Progenitor cell of endocrine pancreas (in vitro differentiated cells): Measurements from ENCODE around the gene RGSL1. TPM values are rescaled to one million over a fixed set of nuclear protein-coding genes. Genes with fewer than 3 reads are reported as not detected.
"Not testable (repeated sequence)": the region's sequence is repeated elsewhere in the genome, so short reads cannot be mapped to it uniquely, and the experiment has no call there.

Experiments
- DNase-seq: peaks from one replicate; pipeline ENCODE4 v3.0.0; 2021; ENCODE audit warnings: low spot score; ENCODE audit not compliant: unreplicated experiment
- H3K27ac Mint-ChIP-seq: 2 replicates; pipeline ENCODE4 v1.8.0; 2021; ENCODE audit warnings: mild to moderate bottlenecking, moderate library complexity, mixed read lengths
- H3K27me3 Mint-ChIP-seq: 2 replicates; pipeline ENCODE4 v1.8.0; 2021; ENCODE audit warnings: mixed read lengths
- H3K36me3 Mint-ChIP-seq: 2 replicates; pipeline ENCODE4 v1.8.0; 2022; ENCODE audit warnings: mixed read lengths; ENCODE audit not compliant: insufficient read depth
- H3K4me1 Mint-ChIP-seq: 2 replicates; pipeline ENCODE4 v1.8.0; 2021; ENCODE audit warnings: low read depth, mixed read lengths
- H3K4me3 Mint-ChIP-seq: 2 replicates; pipeline ENCODE4 v1.8.0; 2021; ENCODE audit warnings: low read depth, mild to moderate bottlenecking, moderate library complexity, mixed read lengths
- H3K9me3 Mint-ChIP-seq: 2 replicates; pipeline ENCODE4 v1.8.0; 2021; ENCODE audit warnings: low read depth, mixed read lengths
- total RNA-seq: library from RNA; stranded (reverse); gene quantifications from 2 replicates; pipeline ENCODE4 v1.2.1, GENCODE V29; 2021
- TF ChIP-seq, protein P1 (sequence below): fragments of 200-600 bp; sonication (generic); IDR thresholded peaks from one replicate; pipeline ENCODE4 v1.5.0; 2021; ENCODE audit warnings: antibody characterized with exemption, mild to moderate bottlenecking; ENCODE audit not compliant: unreplicated experiment

The RGSL1 gene
- total RNA-seq, 1 donor from 2014 or later = not detected

DNA sequence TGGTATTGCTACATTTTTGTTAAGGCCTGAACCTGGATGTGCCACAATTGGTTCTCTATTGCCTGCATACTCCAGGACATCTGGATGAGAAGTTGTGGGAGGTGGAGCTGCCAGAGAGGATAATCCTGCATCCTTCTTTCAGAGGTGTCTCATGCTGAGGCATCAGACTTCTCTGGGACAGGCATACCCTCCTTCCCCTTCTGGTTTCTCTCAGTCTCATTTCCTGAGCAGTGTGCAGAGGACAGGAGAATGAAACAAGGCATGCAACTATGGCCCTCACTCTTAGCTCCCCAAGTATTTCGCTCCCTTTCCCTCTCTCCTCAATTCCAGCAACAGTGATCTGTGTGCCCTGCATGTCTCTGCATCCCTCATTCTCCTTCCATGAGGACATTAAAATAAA lies 7.6 kb upstream of the RGSL1 start:
- Mint-ChIP-seq H3K36me3 (peaks cover 2% of the 10 kb centered on the region), H3K4me1 (no peaks in the 10 kb centered on the region), H3K4me3 (no peak overlapping the region), H3K27ac (no peak overlapping the region), H3K9me3 (peaks cover 4% of the 10 kb centered on the region), H3K27me3 (no peaks in the 10 kb centered on the region)
- DNase-seq = no peak
- TF ChIP-seq, protein P1, sequence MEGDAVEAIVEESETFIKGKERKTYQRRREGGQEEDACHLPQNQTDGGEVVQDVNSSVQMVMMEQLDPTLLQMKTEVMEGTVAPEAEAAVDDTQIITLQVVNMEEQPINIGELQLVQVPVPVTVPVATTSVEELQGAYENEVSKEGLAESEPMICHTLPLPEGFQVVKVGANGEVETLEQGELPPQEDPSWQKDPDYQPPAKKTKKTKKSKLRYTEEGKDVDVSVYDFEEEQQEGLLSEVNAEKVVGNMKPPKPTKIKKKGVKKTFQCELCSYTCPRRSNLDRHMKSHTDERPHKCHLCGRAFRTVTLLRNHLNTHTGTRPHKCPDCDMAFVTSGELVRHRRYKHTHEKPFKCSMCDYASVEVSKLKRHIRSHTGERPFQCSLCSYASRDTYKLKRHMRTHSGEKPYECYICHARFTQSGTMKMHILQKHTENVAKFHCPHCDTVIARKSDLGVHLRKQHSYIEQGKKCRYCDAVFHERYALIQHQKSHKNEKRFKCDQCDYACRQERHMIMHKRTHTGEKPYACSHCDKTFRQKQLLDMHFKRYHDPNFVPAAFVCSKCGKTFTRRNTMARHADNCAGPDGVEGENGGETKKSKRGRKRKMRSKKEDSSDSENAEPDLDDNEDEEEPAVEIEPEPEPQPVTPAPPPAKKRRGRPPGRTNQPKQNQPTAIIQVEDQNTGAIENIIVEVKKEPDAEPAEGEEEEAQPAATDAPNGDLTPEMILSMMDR = no peak

DNA sequence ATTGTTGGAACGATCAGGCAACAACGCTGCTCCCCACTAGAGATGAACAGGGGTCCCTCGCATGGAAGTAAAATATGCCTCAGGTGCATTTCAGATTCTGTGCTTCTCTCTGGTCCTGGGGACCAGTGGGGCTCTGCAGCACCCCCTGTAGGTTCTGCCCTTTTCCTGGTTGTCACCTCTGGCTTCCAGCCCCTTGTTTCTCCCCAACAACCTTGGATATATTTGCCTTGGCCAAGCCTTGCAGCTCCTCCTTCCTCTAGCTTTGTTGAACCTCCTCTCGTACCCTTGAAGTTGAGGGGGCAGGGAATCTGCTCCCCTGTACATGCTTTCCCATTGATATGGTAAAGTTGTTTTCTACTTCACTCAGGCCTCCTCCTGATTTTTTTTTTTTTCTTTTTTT lies 5.4 kb upstream of the RGSL1 start:
- no peak for DNase-seq
- Mint-ChIP-seq H3K4me1 (no peaks in the 10 kb centered on the region), H3K27ac (no peak overlapping the region), H3K27me3 (no peaks in the 10 kb centered on the region), H3K9me3 (no peaks in the 10 kb centered on the region), H3K4me3 (no peak overlapping the region), H3K36me3 (no peaks in the 10 kb centered on the region)
- TF ChIP-seq, protein P1 = no peak

- TF ChIP-seq, protein P1 = peak; percentile 68
- Mint-ChIP-seq H3K9me3 (no peaks in the 10 kb centered on the region), H3K4me3 (no peak overlapping the region), H3K4me1 (no peaks in the 10 kb centered on the region), H3K27ac (no peak overlapping the region), H3K27me3 (no peaks in the 10 kb centered on the region), H3K36me3 (no peaks in the 10 kb centered on the region)
- no peak for DNase-seq
Observed at GRCh38 chr1:182446033-182446669, 3.8 kb upstream of the RGSL1 start.

- not testable (repeated sequence) for H3K9me3 Mint-ChIP-seq
Observed at GRCh38 chr1:182447124-182447523, 2.8 kb upstream of the RGSL1 start.

DNA sequence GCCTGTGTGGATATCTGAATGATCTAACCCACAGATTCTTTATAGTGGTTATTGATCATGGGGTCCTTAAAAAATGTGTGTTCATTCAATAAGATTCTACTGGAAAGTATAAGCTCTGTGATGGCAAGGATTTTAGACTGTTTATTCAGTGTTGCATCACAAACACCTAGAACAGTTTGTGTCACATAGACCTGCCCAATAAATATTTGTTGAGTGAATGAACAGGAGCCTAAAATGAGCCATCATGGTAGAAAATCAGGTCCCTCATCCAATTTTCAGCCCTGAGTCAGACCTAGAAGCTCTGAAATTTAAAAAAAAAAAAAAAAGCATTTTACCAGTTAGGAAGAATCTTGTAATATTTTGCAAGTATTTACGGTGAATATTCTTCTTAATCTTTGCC lies 2.3 kb upstream of the RGSL1 start:
- no peak overlapping the region for H3K27ac Mint-ChIP-seq
- H3K4me3 Mint-ChIP-seq = no peak overlapping the region
- H3K9me3 Mint-ChIP-seq = no peaks in the 10 kb centered on the region
- DNase-seq = no peak
- H3K36me3 Mint-ChIP-seq = no peaks in the 10 kb centered on the region
- TF ChIP-seq, protein P1 = no peak
- no peaks in the 10 kb centered on the region for H3K4me1 Mint-ChIP-seq
- H3K27me3 Mint-ChIP-seq = no peaks in the 10 kb centered on the region

More at GRCh38 chr1:182447124-182447523, 2.8 kb upstream of the RGSL1 start:
- H3K36me3 Mint-ChIP-seq, H3K27ac Mint-ChIP-seq, H3K4me1 Mint-ChIP-seq, H3K27me3 Mint-ChIP-seq, H3K4me3 Mint-ChIP-seq, DNase-seq: not testable (repeated sequence)

DNA sequence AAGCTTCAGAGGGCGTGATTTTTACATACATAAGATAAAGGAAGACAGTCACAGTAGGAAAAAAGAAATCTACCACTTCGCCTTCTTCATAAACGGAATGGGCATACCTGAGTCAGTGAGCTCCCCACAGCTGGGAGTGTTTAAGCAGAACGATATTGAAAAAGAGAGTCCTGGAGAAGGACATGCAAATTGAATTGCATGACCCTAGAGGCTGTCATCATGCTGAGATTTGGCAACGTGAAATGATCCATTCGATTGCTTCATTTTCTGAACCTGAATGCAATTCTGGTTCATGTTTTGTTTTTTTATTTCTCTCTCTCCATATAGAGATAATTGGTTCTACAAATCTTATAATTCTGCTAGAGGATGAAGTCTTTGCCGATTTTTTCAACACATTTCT lies 3.7 kb downstream of the RGSL1 start:
- H3K36me3 Mint-ChIP-seq = no peaks in the 10 kb centered on the region
- H3K27ac Mint-ChIP-seq = no peak overlapping the region
- H3K27me3 Mint-ChIP-seq = peaks cover 3% of the 10 kb centered on the region
- no peak overlapping the region for H3K4me3 Mint-ChIP-seq
- no peak for DNase-seq
- TF ChIP-seq, protein P1 = no peak
- no peaks in the 10 kb centered on the region for H3K4me1 Mint-ChIP-seq
- H3K9me3 Mint-ChIP-seq = no peaks in the 10 kb centered on the region
